Measurements from ENCODE around the gene DPYSL5. TPM values are rescaled to one million over a fixed set of nuclear protein-coding genes. Genes with fewer than 3 reads are reported as not detected.

Gene DPYSL5
- total RNA-seq, 1 donor from 2014 or later, result 2.9 TPM

DNA sequence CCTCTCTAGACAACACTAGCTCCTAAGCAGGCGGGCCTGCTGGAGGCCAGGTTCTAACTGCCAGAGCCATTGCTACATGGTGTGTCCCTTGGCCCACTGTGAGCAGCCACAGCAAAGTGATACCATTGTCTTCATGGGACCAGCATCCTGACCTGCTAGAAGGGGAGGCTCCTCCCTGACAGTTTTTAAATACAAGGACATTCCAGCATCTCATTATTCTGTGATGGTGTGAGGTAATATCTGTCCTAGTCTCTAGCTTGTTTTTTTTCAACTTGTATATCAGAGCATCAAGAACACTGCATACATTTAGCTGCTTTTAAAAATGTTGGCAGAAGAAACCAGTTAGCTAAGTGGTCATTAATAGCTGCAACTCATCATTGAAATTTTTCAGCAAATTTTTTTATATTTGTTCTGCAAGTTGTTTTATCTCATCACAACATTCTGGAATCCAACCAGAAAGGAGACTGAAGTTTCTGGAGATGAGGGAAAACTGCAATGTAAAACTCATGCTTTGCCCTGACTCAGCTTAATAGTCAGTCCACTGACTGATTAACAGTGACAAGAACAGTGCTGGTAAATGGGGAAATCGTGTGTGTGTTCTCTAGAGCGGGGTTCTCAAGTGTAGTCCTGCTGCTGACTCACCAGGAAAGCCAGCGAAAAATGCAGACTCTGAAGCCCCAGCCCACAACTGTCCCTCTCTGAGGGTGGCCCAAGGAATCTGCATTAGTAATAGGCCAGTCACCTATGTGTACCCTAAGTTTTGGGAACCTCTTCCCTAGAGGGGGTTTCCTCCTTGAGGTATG, 140.3 kb downstream of the DPYSL5 start:
- H3K9ac ChIP-seq (ENCODE audit: low read length), result peak overlapping the region; percentile 3
- no peaks in the 10 kb centered on the region for H3K27me3 ChIP-seq (ENCODE audit: insufficient read depth, low read length)
- no peaks in the 10 kb centered on the region for H3K9me3 ChIP-seq (ENCODE audit: insufficient read depth, low read depth, low read length)
- no peak overlapping the region for H3K4me3 ChIP-seq (ENCODE audit: insufficient read depth, low read depth, low read length)
- peak overlapping the region; percentile 21 for H3K27ac ChIP-seq (ENCODE audit: low read depth, low read length)
- no peaks in the 10 kb centered on the region for H3K79me2 ChIP-seq (ENCODE audit: insufficient read depth, low read length)
- Mint-ChIP-seq H3K27ac (ENCODE audit: unreplicated experiment) (peak overlapping the region; percentile 29), H3K9me3 (ENCODE audit: unreplicated experiment) (peaks cover 2% of the 10 kb centered on the region), H3K4me3 (ENCODE audit: unreplicated experiment) (peak overlapping the region; percentile 24), H3K27me3 (ENCODE audit: low read depth, unreplicated experiment) (no peaks in the 10 kb centered on the region), H3K4me1 (ENCODE audit: low read depth, unreplicated experiment) (peaks cover 45% of the 10 kb centered on the region), H3K36me3 (ENCODE audit: low read depth, unreplicated experiment) (peaks cover 6% of the 10 kb centered on the region)
- peaks cover 24% of the 10 kb centered on the region for H3K4me1 ChIP-seq (ENCODE audit: insufficient read depth, low read length)
- FAIRE-seq (peak; percentile 29), DNase-seq (ENCODE audit: low read depth) (peak; percentile 92)
- H2AFZ ChIP-seq (ENCODE audit: low read depth, low read length), result no peak overlapping the region
- H4K20me1 ChIP-seq (ENCODE audit: insufficient read depth, low read length), result peaks cover 36% of the 10 kb centered on the region
- H3K36me3 ChIP-seq (ENCODE audit: insufficient read depth, low read length), result no peaks in the 10 kb centered on the region
- TF ChIP-seq EZH2 (IDR thresholded peaks at IDR 0.05; ENCODE audit: insufficient read depth, low read length), result no peak
- TF ChIP-seq, protein P1, sequence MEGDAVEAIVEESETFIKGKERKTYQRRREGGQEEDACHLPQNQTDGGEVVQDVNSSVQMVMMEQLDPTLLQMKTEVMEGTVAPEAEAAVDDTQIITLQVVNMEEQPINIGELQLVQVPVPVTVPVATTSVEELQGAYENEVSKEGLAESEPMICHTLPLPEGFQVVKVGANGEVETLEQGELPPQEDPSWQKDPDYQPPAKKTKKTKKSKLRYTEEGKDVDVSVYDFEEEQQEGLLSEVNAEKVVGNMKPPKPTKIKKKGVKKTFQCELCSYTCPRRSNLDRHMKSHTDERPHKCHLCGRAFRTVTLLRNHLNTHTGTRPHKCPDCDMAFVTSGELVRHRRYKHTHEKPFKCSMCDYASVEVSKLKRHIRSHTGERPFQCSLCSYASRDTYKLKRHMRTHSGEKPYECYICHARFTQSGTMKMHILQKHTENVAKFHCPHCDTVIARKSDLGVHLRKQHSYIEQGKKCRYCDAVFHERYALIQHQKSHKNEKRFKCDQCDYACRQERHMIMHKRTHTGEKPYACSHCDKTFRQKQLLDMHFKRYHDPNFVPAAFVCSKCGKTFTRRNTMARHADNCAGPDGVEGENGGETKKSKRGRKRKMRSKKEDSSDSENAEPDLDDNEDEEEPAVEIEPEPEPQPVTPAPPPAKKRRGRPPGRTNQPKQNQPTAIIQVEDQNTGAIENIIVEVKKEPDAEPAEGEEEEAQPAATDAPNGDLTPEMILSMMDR (IDR thresholded peaks at IDR 0.05; ENCODE audit: insufficient read depth, low read depth, low read length), result no peak
- peak overlapping the region; percentile 59 for H3K4me2 ChIP-seq (ENCODE audit: low read length)

DNA sequence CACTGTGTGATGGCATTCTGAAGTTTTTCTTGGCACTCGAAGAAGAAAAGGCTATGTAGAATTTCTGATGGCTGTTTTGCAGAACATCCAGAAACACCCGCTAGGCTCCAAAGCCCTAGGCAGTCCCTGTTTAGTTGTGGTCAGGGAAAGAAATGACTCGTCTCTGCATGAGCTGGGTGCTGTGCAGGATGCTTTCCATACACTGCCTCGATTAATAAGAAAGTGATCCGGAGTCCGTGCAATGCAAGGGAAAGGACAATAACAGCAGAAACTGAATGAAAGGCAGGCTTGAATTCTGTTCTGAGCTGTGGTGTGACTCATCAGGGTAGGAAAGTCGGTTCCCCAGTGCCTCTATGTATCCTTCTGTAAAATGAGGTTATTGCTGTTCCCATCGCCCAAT, 141.2 kb downstream of the DPYSL5 start:
- H3K27ac Mint-ChIP-seq (ENCODE audit: unreplicated experiment), result peak overlapping the region; percentile 66
- H3K9me3 Mint-ChIP-seq (ENCODE audit: unreplicated experiment), result peaks cover 4% of the 10 kb centered on the region
- no peak overlapping the region for H3K27ac ChIP-seq (ENCODE audit: low read depth, low read length)
- FAIRE-seq, result no peak
- peaks cover 9% of the 10 kb centered on the region for H3K36me3 Mint-ChIP-seq (ENCODE audit: low read depth, unreplicated experiment)
- H3K4me1 ChIP-seq (ENCODE audit: insufficient read depth, low read length), result peaks cover 24% of the 10 kb centered on the region
- no peaks in the 10 kb centered on the region for H3K36me3 ChIP-seq (ENCODE audit: insufficient read depth, low read length)
- TF ChIP-seq, protein P1 (IDR thresholded peaks at IDR 0.05; ENCODE audit: insufficient read depth, low read depth, low read length), result no peak
- TF ChIP-seq EZH2 (IDR thresholded peaks at IDR 0.05; ENCODE audit: insufficient read depth, low read length), result no peak
- H3K79me2 ChIP-seq (ENCODE audit: insufficient read depth, low read length), result no peaks in the 10 kb centered on the region
- peaks cover 38% of the 10 kb centered on the region for H4K20me1 ChIP-seq (ENCODE audit: insufficient read depth, low read length)
- H3K9ac ChIP-seq (ENCODE audit: low read length), result peak overlapping the region; percentile 3
- no peak overlapping the region for H2AFZ ChIP-seq (ENCODE audit: low read depth, low read length)
- H3K4me3 Mint-ChIP-seq (ENCODE audit: unreplicated experiment), result no peak overlapping the region
- peaks cover 45% of the 10 kb centered on the region for H3K4me1 Mint-ChIP-seq (ENCODE audit: low read depth, unreplicated experiment)
- H3K4me2 ChIP-seq (ENCODE audit: low read length), result peak overlapping the region; percentile 59
- H3K9me3 ChIP-seq (ENCODE audit: insufficient read depth, low read depth, low read length), result no peaks in the 10 kb centered on the region
- peak; percentile 54 for DNase-seq (ENCODE audit: low read depth)
- no peaks in the 10 kb centered on the region for H3K27me3 ChIP-seq (ENCODE audit: insufficient read depth, low read length)
- no peaks in the 10 kb centered on the region for H3K27me3 Mint-ChIP-seq (ENCODE audit: low read depth, unreplicated experiment)
- H3K4me3 ChIP-seq (ENCODE audit: insufficient read depth, low read depth, low read length), result no peak overlapping the region

DNA sequence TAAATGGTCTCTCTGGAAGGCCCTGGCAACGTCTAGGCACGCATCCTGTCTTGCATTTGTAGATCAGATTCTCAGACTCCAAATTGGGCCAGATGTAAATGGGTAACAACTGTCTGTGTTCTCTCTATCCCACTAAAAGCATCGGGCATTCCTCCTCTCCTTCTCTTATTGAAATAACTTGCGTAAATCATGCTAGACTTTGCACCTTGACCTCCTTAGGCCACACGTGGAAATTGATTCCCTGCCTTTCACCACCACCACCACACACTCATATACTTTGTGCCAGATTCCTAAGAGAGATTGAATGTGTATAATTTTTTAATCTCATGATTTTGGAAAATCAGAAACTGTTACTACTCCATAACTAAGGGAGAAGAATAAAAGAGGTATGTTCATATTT, 143.8 kb downstream of the DPYSL5 start:
- Histone ChIP-seq H2AFZ (ENCODE audit: low read depth, low read length) (no peak overlapping the region), H3K27me3 (ENCODE audit: insufficient read depth, low read length) (no peaks in the 10 kb centered on the region), H4K20me1 (ENCODE audit: insufficient read depth, low read length) (peaks cover 36% of the 10 kb centered on the region), H3K9ac (ENCODE audit: low read length) (no peak overlapping the region), H3K4me1 (ENCODE audit: insufficient read depth, low read length) (peaks cover 20% of the 10 kb centered on the region), H3K36me3 (ENCODE audit: insufficient read depth, low read length) (no peaks in the 10 kb centered on the region), H3K4me3 (ENCODE audit: insufficient read depth, low read depth, low read length) (no peak overlapping the region), H3K4me2 (ENCODE audit: low read length) (no peak overlapping the region), H3K79me2 (ENCODE audit: insufficient read depth, low read length) (no peaks in the 10 kb centered on the region), H3K27ac (ENCODE audit: low read depth, low read length) (no peak overlapping the region), H3K9me3 (ENCODE audit: insufficient read depth, low read depth, low read length) (no peaks in the 10 kb centered on the region)
- H3K9me3 Mint-ChIP-seq (ENCODE audit: unreplicated experiment), result peaks cover 3% of the 10 kb centered on the region
- no peak overlapping the region for H3K27ac Mint-ChIP-seq (ENCODE audit: unreplicated experiment)
- peaks cover 3% of the 10 kb centered on the region for H3K36me3 Mint-ChIP-seq (ENCODE audit: low read depth, unreplicated experiment)
- no peak overlapping the region for H3K4me3 Mint-ChIP-seq (ENCODE audit: unreplicated experiment)
- DNase-seq (ENCODE audit: low read depth) (no peak), FAIRE-seq (no peak)
- no peaks in the 10 kb centered on the region for H3K27me3 Mint-ChIP-seq (ENCODE audit: low read depth, unreplicated experiment)
- no peak for TF ChIP-seq EZH2 (IDR thresholded peaks at IDR 0.05; ENCODE audit: insufficient read depth, low read length)
- TF ChIP-seq, protein P1 (IDR thresholded peaks at IDR 0.05; ENCODE audit: insufficient read depth, low read depth, low read length), result no peak
- peaks cover 43% of the 10 kb centered on the region for H3K4me1 Mint-ChIP-seq (ENCODE audit: low read depth, unreplicated experiment)

Data from astrocyte (in vitro differentiated cells and primary cell).